Testis (tissue), 2 donors: ENCODE results near the gene EXOC8.

Experiments used
- CTCF ChIP-seq, 3 experiments: fragments of 450-650 bp in 2 of 3; fragments of 200-600 bp in 1 of 3; sonication (generic) in 1 of 3; IDR thresholded peaks; one replicate each; pipeline ENCODE4 v1.5.1; 2016 to 2019; ENCODE audit warnings: antibody characterized with exemption in 3 of 3, mild to moderate bottlenecking in 2 of 3, moderate library complexity in 1 of 3
- POLR2A ChIP-seq: fragments of 450-650 bp; IDR thresholded peaks from one replicate; pipeline ENCODE4 v1.6.1; 2017; ENCODE audit warnings: antibody characterized with exemption, mild to moderate bottlenecking, moderate library complexity

- TF ChIP-seq CTCF (IDR thresholded peaks at IDR 0.05) (no peak), POLR2A (no peak)
Measured at GRCh38 chr1:231357187-231357772, 19.6 kb upstream of the EXOC8 start.
